Activated CD8-positive, alpha-beta memory T cell treated with anti-CD3 and anti-CD28 coated beads, Interleukin-2, amount 50 U/mL, for 24 hours (primary cell): Measurements from ENCODE around the gene LAMA2.
"Not testable (repeated sequence)": the region's sequence is repeated elsewhere in the genome, so short reads cannot be mapped to it uniquely, and the experiment has no call there.

Experiments
- DNase-seq: peaks from one replicate; pipeline ENCODE4 v3.0.0-alpha.2; 2020; ENCODE audit errors: extremely low read depth

LAMA2 gene

GRCh38 chr6:129120856-129121638 lies 238.1 kb downstream of the LAMA2 start:
- no peak for DNase-seq

DNA sequence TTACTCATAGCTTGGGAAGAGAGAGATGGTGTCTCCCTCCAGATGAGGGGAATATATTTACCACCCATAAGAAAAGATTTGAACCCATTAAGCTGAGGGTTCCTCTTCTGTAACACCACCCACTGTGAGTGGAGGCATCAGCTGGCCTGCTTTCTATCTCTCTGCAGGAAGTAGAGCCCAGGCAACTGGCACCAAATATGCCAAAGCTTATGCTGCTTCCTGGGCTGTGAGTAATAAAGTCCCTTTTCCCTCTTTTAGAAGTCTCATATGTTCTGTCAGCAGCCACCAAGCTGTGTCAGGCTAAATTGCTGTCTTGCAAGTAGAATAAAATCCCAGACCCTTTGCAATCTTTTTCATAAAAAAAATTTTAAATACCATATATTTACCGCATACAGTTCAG lies 241.4 kb downstream of the LAMA2 start:
- no peak for DNase-seq

GRCh38 chr6:129130106-129130505 lies 247.2 kb downstream of the LAMA2 start:
- DNase-seq: no peak

GRCh38 chr6:129130959-129131681 lies 248.2 kb downstream of the LAMA2 start:
- no peak for DNase-seq

DNA sequence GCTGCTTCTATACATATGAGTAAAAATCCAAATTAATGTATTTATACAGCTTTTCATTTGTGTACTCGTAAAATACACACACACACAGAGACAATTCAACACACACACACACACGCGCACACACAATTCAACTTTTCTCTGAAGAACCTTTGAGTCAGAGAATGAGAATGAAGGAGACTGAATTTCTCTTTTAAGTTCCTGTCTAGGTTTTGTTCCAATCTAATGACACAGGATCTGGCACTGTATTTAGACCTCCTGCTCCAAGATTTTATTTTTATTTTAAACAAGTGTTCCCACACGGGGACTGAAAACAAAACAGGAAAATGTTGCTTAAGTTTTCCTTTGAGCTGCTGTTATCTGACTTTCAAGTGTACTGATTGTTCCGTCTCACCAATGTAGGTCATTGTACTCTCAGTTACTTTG lies 250.8 kb downstream of the LAMA2 start:
- no peak for DNase-seq

- no peak for DNase-seq
Measured at GRCh38 chr6:129134535-129134934, 251.6 kb downstream of the LAMA2 start.

DNA sequence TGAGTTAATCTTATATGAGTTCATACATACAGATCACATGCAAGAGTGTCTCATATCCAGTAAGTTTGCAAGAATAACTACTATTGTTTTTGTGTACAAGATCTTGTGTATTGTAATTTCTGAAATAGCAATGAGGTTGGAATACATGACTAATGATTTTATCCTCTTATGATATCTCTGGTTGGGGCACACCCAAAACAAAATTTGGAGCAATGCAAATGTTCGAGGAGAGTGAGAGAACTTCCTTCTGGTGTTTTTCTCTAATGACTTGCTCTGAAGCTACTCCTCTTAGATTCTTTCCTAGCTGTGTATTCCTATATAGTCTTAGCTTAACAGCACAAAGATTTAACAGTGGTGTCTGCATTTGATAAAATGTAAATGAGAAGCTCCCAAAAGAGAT lies 252.5 kb downstream of the LAMA2 start:
- no peak for DNase-seq

GRCh38 chr6:129136751-129137150 lies 253.8 kb downstream of the LAMA2 start:
- no peak for DNase-seq

- DNase-seq: no peak
Measured at GRCh38 chr6:129138739-129139405, 255.9 kb downstream of the LAMA2 start.

GRCh38 chr6:129140526-129140925 lies 257.6 kb downstream of the LAMA2 start:
- no peak for DNase-seq

GRCh38 chr6:129141499-129141898 lies 258.6 kb downstream of the LAMA2 start:
- no peak for DNase-seq

DNA sequence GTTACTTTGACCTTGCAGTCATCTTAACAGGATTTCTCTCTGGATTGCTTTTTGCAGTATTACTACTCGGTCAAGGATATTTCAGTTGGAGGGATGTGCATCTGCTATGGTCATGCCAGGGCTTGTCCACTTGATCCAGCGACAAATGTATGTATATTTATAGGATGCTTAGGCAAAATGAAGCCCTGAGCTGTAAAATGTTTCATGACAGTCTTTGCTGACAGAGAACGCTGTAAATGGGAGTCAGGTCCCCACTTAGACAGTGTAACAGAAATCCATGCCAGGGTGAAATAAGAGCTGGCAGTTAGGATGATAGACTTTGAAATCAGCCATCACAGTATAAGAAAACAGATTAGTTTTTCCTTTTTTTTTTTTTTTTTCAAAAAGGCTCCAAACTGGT lies 264.0 kb downstream of the LAMA2 start:
- DNase-seq: no peak

- DNase-seq: no peak
Measured at GRCh38 chr6:129150507-129150906, 267.6 kb downstream of the LAMA2 start.

GRCh38 chr6:129153257-129153656 lies 270.3 kb downstream of the LAMA2 start:
- no peak for DNase-seq

DNA sequence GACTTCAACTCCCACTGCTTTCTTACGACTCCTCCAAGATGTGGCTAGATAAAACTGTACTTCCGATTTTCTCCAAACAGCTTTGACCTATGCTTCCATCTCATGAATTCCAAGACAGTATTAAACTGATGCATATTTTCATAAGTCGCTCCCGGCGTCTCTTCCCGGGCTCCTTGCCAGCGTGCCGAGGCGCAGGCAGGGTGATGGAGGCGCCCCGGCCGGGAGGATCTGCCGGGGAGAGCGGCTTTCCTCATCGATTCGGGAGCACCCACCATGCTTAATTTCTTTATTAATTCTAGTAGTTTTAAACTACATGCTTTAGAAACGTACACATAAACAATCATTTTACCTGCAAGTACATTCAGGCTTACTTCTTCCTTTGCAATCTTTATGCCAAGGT lies 276.3 kb downstream of the LAMA2 start:
- not testable (repeated sequence) for DNase-seq

GRCh38 chr6:129162605-129163004 lies 279.7 kb downstream of the LAMA2 start:
- DNase-seq: no peak

GRCh38 chr6:129163551-129163950 lies 280.6 kb downstream of the LAMA2 start:
- DNase-seq: no peak

DNA sequence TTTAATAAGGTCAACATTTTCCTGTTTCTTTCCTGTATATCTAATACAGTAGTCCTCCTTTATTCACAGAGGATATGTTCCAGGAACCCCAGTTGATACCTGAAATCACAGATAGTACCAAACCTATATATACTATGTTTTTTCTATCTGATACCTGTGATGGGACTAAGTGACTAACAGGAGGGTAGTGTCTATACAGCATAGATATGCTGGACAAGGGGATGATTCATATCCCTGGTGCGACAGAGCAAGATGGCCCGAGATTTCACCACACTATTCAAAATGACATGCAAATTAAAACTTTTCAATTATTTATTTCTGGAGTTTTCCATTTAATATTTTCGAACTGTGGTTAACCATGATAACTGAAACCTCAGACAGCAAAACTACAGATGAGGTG lies 281.1 kb downstream of the LAMA2 start:
- DNase-seq: no peak

DNA sequence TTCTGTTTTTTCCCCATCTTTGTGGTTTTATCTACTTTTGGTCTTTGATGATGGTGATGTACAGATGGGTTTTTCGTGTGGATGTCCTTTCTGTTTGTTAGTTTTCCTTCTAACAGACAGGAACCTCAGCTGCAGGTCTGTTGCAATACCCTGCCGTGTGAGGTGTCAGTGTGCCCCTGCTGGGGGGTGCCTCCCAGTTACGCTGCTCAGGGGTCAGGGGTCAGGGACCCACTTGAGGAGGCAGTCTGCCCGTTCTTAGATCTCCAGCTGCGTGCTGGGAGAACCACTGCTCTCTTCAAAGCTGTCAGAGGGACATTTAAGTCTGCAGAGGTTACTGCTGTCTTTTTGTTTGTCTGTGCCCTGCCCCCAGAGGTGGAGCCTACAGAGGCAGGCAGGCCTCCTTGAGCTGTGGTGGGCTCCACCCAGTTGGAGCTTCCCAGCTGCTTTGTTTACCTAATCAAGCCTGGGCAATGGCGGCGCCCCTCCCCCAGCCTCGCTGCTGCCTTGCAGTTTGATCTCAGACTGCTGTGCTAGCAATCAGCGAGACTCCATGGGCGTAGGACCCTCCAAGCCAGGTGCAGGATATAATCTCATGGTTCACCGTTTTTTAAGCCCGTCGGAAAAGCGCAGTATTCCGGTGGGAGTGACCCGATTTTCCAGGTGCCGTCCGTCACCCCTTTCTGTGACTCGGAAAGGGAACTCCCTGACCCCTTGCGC lies 289.5 kb downstream of the LAMA2 start:
- DNase-seq: not testable (repeated sequence)

DNA sequence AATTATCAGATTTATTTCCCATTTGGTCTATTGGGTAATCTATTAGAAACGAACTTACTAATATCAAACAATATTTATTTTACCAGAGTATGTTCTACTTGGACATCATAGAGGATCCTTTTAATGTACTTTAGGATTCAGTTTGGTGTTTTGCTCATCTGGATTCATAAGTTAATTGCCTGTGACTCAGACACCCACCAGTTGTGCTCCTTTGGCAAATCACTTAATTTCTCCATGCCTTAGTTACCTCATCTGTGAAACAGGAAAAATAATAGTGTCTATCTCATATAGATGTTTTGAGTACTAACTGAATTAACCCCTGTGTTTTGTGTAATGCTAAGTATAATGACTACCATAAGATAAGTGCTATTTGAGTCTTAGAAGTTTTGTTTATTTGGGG lies 292.1 kb downstream of the LAMA2 start:
- no peak for DNase-seq

DNA sequence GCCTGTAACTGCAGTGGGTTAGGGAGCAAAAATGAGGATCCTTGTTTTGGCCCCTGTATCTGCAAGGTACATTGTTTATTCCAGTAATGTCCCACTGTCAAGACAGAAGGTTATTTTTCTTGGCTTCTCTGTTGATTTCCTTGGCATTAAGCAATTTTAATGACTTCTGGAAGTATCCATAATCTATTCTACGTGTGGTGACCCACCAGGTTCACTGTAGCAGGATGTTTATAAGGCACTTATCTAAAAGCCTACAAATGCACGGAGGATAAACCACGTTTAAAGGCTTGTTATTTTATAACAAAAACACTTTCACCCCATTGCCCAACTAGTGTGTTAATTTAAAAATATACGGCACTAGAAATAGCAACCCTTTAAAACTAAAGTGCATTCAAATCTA lies 294.9 kb downstream of the LAMA2 start:
- no peak for DNase-seq

- DNase-seq: no peak
Measured at GRCh38 chr6:129179283-129179682, 296.3 kb downstream of the LAMA2 start.
